SK-N-SH (cell line): Measurements from ENCODE around the gene ANKRD9.

Experiments used
- FOXM1 ChIP-seq: IDR thresholded peaks from 2 replicates; pipeline ENCODE4 v1.4.0; 2012; ENCODE audit warnings: low read depth, mild to moderate bottlenecking
- TAF1 ChIP-seq: IDR thresholded peaks from 2 replicates; pipeline ENCODE4 v1.6.1; 2012; ENCODE audit warnings: low read depth, mild to moderate bottlenecking, low read length, moderate library complexity, borderline replicate concordance
- TF ChIP-seq, protein P1 (sequence below): fragments of 200-600 bp; sonication (generic); IDR thresholded peaks from 2 replicates; pipeline ENCODE4 v1.6.1; 2017; ENCODE audit warnings: antibody characterized with exemption, mild to moderate bottlenecking, moderate library complexity

DNA sequence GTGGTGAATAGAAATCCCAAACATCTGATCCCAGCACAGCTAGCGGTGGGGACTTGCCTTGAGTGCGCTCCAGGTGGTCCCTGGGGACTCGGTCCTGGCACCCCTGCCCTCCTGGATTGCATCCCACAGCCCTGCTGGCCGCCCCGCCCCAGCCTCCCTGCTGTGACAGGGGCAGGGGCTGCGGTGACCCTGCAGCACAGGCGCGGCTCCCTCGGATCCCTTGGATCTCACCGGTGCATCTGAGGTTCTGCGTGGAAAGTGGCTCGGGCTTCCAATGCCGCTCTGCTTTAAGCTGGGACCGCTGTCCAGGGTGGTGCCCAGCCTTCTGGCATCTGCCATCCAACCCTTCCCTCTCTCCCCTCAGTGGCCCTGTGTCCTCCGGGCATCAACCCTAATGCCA is 16.0 kb downstream of the ANKRD9 start:
- TF ChIP-seq, protein P1, sequence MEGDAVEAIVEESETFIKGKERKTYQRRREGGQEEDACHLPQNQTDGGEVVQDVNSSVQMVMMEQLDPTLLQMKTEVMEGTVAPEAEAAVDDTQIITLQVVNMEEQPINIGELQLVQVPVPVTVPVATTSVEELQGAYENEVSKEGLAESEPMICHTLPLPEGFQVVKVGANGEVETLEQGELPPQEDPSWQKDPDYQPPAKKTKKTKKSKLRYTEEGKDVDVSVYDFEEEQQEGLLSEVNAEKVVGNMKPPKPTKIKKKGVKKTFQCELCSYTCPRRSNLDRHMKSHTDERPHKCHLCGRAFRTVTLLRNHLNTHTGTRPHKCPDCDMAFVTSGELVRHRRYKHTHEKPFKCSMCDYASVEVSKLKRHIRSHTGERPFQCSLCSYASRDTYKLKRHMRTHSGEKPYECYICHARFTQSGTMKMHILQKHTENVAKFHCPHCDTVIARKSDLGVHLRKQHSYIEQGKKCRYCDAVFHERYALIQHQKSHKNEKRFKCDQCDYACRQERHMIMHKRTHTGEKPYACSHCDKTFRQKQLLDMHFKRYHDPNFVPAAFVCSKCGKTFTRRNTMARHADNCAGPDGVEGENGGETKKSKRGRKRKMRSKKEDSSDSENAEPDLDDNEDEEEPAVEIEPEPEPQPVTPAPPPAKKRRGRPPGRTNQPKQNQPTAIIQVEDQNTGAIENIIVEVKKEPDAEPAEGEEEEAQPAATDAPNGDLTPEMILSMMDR: no peak
- TF ChIP-seq FOXM1 (no peak), TAF1 (no peak)
